GM18909 (cell line): ENCODE data around the gene GH1.
A peak's percentile ranks its signal among the peaks of the same experiment; 100 is the strongest.
"Not testable (repeated sequence)": the region's sequence is repeated elsewhere in the genome, so short reads cannot be mapped to it uniquely, and the experiment has no call there.

Experiments
- ATAC-seq: cut with Tn5 transposase; IDR thresholded peaks from one replicate; pipeline ENCODE4 v1.9.1; 2021; ENCODE audit warnings: mild to moderate bottlenecking; ENCODE audit not compliant: unreplicated experiment, poor library complexity

Gene GH1

DNA sequence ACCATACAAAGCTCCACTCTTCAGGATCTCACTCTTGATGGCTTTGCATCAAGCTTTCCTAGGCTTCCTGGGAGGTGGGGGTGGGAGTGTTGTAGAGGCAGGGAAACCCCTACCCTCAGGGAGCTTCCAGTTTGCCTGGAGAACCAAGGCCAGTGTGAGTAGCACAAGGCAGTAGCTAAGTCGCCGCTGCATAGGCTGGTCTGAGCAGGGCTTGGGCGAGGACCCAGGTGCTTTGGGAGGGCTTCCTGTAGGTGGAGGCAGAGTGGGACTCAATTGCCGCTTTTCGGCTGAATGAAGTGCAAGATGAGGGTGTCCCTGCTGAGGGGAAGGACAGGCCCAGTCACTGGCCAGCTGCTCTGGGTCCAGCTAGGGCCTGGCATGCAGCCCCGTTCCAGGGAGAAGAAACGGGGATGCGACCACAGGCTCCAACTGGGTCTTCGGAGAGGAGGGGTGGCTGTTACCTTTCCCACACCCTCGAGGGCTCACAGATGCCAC lies 9.6 kb upstream of the GH1 start:
- ATAC-seq: no peak

DNA sequence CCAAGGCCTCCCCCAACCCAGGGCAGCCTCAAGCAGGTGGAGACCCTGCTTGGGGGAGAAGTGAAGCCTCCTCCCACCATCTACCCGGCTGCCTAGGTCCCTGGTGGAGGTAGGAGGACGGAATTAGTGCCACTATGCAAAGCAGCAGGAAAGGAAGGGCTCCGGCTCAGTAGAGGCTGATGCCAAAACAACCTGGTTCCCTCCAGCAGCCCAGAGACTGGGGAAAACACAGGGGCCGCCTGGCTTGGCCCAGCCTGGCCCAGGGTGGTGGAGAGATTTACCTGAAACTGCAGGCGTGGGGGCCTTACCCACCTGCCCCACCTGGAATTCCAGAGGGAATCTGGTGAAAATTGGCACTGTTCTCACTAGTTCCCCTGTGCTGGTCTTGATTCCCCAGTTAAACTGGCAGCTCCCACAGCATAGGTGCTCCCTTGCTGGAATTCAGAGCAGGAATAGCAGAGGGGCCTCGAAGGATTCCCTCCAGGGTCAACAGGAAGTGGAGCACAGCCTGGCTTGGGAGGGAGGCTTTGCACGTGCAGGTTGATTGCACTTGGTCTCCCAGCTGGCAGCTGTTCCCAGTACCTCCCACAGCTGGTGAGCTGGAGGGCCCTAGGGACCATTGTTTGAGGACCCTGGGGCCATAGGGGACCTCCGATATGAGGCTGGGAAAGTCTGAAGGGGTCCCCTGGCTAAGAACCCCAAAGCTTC lies 9.0 kb upstream of the GH1 start:
- ATAC-seq: no peak

DNA sequence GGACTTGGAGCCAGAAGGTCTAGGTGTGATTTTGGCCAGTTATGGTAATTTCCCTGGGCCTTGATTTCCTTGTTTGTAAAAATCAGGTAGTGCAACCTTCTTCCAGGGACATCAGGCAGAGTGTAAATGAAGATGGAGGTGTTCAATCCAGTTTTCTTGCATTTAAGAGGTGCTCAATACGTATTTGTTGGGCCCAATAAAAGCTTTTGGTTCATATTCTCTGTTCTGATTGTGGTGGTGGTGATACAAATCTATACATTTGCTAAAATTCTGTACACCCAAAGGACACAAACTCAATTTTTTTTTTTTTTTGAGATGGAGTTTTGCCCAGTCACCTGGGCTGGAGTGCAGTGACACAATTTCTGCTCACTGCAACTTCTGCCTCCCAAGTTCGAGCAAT lies 7.5 kb upstream of the GH1 start:
- no peak for ATAC-seq

DNA sequence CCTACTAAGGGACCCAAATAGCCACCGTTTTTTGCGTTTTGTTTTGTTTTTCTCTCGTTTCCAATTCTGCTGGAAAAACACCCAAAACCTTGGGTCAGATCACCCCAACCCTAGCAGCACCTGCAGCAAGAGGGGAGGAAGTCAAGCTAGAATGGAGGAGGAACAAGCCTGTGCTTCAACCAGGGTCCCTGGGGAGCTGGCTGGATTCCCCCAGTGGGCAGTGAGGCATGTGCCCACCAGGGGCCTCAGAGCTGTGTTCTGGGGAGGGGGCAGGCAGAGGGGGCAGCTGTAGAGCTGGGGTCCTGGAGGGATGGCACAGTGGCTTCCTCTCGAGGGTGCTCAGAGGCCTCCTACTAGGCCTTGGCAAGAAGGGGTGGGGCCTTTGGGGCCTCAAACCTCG lies 7.0 kb upstream of the GH1 start:
- ATAC-seq: peak; percentile 34

DNA sequence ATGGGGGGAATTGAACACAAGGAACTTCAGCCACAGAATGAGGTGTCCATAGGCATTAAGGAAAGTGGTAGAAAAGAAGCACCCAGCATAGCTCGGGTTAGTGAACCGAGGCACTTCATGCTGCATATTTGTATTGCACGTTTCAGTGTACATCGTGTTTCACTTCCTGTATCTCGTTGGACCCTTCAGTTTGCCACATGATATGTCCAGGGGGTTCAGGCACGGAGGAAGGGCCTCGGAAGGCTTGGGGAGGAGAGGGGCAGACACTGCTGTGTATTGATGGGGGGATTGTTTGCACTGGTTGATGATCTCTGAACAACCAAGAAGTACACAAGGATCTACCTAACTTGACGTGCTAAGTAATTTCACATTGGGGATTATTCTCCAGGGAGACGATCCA lies 3.8 kb upstream of the GH1 start:
- peak; percentile 56 for ATAC-seq

DNA sequence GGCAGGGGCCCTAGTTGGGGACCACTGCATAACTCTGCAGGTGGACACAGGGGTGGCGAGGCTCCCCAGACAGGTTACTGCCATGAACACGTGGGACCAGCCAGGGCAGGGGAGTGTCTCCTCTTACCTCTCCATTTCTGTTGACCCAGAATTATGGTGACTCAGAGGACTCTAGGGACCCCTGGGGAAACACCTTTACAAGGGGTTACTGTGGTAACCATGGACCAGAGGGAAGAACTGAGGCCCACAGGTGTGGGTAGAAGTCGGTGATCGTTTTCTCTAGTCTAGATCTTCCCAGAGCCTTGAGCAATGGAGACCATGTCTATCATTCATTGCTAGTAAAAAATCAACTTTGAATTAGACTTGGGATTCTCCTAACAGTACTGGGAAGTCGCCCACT lies 2.1 kb upstream of the GH1 start:
- ATAC-seq: not testable (repeated sequence)

DNA sequence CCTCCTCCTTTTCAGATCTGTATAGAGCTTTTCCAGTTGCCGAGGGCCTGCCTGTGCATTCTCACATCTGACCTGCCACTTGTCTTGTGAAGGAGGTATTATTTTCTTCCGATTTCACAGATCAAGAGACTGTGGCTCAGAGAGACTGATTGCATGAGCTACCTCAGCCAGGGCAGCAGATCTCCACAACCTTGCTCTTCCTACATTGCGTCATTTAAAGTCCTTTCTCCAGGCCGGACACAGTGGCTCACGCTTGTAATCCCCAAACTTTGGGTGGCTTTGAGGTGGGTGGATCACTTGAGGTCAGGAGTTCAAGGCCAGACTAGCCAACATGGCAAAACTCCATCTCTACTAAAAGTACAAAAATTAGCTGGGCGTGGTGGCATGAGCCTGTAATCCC lies 1.4 kb upstream of the GH1 start:
- not testable (repeated sequence) for ATAC-seq

DNA sequence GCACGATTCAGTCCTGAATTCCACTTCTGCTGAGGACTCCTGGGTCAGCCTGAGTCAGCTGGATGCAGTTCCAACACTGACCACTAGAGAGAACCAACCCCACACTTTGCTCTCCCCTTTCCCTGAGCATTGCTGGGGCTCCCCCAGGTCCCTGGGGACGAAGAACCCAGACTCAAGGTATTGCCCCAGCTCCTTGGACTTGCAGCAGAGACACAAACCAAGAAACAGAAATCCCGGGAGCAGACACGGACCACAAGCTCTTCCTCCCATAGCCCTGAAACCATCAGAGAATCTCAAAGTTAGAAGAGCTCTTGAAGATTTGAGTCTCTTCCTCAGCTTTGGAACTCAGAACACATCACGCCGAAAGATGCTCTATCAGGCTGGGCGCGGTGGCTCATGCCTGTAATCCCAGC lies 678 bp upstream of the GH1 start:
- ATAC-seq: peak; percentile 54

DNA sequence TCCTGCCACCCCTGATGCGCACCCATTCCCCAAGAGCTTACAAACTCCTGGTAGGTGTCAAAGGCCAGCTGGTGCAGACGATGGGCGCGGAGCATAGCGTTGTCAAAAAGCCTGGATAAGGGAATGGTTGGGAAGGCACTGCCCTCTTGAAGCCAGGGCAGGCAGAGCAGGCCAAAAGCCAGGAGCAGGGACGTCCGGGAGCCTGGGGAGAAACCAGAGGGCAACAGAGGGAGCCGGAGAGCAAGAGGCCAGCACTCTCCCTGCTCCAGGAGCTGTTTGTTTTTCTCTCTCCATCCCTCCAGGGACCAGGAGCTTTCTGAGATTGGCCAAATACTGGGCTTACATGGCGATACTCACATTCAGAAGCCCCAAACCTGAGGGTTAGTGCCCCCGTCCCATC lies 334 bp downstream of the GH1 start:
- no peak for ATAC-seq

DNA sequence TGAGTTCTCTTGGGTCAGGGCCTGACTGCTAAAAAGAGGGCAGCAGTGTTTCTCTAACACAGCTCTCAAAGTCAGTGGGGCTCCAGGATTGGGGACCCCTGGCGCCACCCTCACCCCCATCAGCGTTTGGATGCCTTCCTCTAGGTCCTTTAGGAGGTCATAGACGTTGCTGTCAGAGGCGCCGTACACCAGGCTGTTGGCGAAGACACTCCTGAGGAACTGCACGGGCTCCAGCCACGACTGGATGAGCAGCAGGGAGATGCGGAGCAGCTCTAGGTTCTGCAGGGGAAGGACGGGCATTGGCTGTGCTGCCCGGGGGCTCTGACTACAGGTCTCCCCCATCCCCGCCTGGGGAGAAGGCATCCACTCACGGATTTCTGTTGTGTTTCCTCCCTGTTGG lies 993 bp downstream of the GH1 start:
- no peak for ATAC-seq

DNA sequence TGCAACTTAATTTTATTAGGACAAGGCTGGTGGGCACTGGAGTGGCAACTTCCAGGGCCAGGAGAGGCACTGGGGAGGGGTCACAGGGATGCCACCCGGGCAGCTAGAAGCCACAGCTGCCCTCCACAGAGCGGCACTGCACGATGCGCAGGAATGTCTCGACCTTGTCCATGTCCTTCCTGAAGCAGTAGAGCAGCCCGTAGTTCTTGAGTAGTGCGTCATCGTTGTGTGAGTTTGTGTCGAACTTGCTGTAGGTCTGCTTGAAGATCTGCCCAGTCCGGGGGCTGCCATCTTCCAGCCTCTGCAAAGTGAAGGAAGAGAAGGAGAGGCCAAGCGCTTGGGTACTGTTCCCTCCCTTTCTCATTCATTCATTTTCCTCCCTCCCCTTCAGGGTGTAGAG lies 1.4 kb downstream of the GH1 start:
- not testable (repeated sequence) for ATAC-seq

DNA sequence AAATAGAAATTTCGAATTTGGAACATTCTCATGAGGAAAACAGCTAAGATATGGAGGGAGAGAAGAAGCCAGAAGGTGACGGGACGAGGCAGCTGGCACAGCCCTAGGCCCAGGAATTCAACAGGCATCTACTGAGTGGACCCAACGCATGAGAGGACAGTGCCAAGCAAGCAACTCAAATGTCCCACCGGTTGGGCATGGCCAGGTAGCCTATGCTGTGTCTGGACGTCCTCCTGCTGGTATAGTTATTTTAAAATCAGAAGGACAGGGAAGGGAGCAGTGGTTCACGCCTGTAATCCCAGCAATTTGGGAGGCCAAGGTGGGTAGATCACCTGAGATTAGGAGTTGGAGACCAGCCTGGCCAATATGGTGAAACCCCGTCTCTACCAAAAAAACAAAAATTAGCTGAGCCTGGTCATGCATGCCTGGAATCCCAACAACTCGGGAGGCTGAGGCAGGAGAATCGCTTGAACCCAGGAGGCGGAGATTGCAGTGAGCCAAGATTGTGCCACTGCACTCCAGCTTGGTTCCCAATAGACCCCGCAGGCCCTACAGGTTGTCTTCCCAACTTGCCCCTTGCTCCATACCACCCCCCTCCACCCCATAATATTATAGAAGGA lies 2.0 kb downstream of the GH1 start:
- no peak for ATAC-seq

DNA sequence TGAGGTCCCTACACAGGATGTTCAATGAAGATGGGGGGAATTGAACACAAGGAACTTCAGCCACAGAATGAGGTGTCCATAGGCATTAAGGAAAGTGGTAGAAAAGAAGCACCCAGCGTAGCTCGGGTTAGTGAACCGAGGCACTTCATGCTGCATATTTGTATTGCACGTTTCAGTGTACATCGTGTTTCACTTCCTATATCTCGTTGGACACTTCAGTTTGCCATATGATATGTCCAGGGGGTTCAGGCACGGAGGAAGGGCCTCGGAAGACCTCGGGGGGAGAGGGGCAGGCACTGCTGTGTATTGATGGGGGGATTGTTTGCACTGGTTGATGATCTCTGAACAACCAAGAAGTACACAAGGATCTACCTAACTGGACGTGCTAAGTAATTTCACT lies 2.9 kb downstream of the GH1 start:
- ATAC-seq: not testable (repeated sequence)

DNA sequence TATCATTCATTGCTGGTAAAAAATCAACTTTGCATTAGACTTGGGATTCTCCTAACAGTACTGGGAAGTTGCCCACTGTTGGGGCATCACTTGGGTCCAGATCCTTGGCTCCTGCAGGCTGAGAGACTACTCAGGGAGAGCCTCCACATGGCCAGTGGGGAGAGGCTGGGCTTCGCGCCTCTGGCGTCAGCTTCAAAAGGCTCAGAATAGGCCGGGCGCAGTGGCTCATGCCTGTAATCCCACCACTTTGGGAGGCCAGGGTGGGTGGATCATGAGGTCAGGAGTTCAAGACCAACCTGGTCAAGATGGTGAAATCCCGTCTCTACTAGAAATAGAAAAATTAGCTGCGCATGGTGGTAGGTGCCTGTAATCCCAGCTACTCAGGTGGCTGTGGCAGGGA lies 4.2 kb downstream of the GH1 start:
- ATAC-seq: no peak

DNA sequence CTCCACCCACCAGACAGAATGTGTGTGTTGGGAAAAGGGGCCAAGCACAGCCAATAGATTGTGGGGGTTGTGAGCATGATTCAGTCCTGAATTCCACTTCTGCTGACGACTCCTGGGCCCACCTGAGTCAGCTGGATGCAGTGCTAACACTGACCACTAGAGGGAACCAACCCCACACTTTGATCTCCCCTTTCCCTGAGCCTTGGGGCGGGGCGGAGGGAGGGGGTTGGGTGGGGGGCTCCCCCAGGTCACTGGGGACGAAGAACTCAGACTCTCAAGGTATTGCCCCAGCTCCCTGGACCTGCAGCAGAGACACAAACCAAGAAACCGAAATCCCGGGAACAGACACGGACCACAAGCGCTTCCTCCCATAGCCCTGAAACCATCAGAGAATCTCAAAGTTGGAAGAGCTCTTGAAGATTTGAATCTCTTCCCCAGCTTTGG lies 7.0 kb downstream of the GH1 start:
- ATAC-seq: no peak

DNA sequence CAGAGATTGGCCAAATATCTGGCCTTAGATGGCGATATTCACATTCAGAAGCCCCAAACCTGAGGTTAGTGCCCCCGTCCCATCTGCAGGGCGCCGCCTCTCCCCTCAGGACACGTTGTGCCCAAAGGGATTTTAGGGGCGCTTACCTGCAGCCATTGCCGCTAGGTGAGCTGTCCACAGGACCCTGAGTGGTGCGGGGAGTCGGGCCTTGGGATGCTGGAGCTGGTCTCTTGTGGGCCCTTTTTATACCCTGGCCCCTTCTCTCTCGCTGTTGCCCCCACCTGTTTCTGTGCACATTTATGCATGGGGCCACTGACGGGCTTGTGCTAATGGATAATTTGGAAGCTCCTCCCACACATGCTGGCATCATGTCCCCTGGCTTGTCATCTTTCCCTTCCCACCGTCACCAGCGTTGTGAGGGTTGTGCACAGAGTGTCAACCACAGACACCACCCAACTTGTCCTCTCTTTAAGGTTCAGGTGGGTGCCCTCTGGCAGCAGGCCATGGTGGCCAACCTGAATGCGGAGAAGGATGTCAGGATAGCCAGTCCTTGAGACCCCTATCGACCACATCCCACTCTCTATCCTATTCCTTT lies 7.5 kb downstream of the GH1 start, which contains the start of gene CSHL1:
Gene CSHL1 (minus strand): TSS at position 218 of the 595 bp plus-strand sequence. CDS start 62 bp downstream, at position 156.
- no peak for ATAC-seq

DNA sequence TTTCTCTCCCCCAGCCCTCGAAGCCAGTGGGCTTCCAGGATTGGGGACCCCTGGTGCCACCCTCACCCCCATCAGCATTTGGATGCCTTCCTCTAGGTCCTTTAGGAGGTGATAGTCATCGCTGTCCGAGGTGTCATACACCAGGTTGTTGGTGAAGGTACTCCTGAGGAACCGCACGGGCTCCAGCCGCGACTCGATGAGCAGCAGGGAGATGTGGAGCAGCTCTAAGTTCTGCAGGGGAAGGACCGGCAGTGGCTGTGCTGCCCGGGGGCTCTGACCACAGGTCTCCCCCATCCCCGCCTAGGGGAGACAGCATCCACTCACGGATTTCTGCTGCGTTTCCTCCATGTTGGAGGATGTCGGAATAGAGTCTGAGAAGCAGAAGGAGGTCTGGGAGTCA lies 8.5 kb downstream of the GH1 start:
- ATAC-seq: no peak

DNA sequence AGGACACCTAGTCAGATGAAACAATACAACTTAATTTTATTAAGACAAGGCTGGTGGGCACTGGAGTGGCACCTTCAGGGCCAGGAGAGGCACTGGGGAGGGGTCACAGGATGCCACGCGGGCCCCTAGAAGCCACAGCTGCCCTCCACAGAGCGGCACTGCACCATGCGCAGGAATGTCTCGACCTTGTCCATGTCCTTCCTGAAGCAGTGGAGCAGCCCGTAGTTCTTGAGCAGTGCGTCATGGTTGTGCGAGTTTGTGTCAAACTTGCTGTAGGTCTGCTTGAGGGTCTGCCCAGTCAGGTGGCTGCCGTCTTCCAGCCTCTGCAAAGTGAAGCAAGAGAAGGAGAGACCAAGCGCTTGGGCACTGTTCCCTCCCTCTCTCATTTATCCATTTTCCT lies 9.1 kb downstream of the GH1 start:
- not testable (repeated sequence) for ATAC-seq

DNA sequence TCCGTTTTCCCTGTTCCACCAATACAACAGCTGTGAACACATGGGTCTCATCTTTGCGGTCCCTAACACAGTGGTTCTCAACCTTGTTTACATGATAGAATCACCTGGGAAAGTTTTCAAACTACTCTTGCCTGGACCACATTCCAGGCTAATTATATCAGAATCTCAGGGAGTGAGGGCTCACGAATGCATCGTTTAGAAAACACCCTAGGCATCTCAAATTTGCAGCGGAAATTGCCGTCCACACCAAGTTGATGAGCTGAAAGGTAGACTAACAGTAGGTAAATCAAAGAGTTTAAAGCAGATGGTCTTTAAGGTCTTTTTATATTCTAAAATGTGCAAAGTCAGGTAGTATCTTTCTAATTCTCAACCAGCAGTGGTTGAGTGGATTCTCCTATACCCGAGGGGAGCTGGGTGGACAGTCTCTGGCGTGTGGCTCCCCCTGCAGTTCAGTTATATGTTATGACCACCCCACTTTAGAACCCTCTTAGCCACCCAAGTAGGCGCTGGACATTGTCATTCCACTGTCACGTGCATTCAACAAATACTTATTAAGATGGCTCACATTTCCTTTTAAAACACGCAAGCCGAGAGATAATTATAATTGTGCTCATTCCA lies 11.4 kb downstream of the GH1 start:
- ATAC-seq: not testable (repeated sequence)

DNA sequence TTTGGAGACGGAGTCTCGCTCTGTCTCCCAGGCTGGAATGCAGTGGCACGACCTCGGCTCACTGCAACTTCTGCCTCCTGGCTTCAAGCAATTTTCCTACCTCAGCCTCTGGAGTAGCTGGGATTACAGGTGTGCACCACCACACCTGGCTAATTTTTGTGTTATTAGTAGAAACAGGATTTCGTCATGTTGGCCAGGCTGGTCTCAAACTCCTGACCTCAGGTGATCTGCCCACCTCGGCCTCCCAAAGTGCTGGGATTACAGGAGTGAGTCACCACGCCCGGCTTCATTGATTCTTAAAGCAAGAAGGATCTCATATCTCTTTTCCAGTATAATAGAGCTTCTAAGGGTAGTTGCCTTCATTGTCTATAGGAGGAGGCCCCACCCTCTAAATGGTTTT lies 13.8 kb downstream of the GH1 start:
- not testable (repeated sequence) for ATAC-seq

DNA sequence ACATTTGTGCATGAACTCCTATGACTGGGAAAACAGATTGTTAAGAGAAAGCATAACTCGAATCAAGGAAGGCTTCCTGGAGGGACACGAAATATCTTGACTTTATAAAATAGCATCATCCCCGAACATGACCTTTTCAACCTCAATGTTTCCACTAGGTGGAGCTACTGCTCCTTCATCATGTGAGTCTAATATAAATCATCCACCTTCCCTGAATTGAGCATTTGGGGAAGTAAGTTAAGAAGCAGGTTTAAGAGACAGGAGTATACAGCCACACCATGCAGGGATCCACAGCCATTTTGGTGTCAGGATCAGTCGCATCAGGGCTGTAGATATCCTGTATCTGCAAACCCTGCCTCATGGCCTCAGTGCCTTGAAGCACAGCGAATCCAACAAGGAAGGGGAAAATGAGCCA lies 14.8 kb downstream of the GH1 start:
- ATAC-seq: not testable (repeated sequence)
